GM12801 (cell line): ENCODE results near the gene AKIP1.

Experiments
- CTCF ChIP-seq: IDR thresholded peaks from one replicate; pipeline ENCODE4 v1.5.1; 2011; ENCODE audit warnings: control low read depth; ENCODE audit not compliant: insufficient read length; ENCODE audit errors: extremely low read depth

The AKIP1 gene

DNA sequence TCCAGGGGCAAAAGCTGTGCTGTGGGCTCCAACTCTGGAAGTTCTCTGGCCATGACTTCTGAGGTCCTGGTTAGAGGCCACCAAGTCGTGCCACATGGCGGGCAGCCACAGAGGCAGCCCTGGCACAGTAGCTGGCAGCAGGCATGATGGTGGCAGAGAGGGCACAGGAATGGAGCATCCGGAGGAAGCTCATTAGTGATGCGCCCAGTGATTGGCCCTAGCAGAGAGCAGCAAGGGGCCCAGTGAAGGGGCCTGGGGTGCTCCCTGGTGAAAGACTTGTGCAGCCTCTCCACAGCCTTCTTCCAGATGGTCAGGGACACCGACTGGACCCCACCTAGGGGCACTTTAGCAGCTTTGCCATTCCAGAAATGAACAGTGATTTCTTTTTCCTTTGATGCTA, 14.7 kb downstream of the AKIP1 start:
- no peak for TF ChIP-seq CTCF

GRCh38 chr11:8926236-8926635, 15.2 kb downstream of the AKIP1 start:
- TF ChIP-seq CTCF = no peak

GRCh38 chr11:8927233-8927632, 16.2 kb downstream of the AKIP1 start:
- TF ChIP-seq CTCF = no peak

- TF ChIP-seq CTCF = no peak
Observed at GRCh38 chr11:8928205-8928604, 17.2 kb downstream of the AKIP1 start.

GRCh38 chr11:8928981-8929615, 18.1 kb downstream of the AKIP1 start:
- no peak for TF ChIP-seq CTCF

- no peak for TF ChIP-seq CTCF
Observed at GRCh38 chr11:8930456-8931175, 19.6 kb downstream of the AKIP1 start.

GRCh38 chr11:8932564-8933180, 21.7 kb downstream of the AKIP1 start, which contains the start of gene C11orf16:
C11orf16 (minus strand) TSS chr11:8932947; CDS start chr11:8932308, 639 bp downstream.
- no peak for TF ChIP-seq CTCF
